Muscle of arm (tissue), 12 donors: ENCODE data around the gene PHYKPL. TPM values are rescaled to one million over a fixed set of nuclear protein-coding genes. Genes with fewer than 3 reads are reported as not detected.

Experiments
- DNase-seq: peaks from one replicate; pipeline ENCODE4 v3.0.0-alpha.2; 2013
- polyA plus RNA-seq, 12 donors: library from polyadenylated mRNA; unstranded; fragments of 120-200 nt; gene quantifications; one replicate each; pipeline ENCODE4 v1.2.1, GENCODE V29; 2013; ENCODE audit not compliant: insufficient read length in 12 of 12

PHYKPL gene
- polyA plus RNA-seq, 12 donors: 35.0 to 90.4 (median 59.4) TPM; not detected in 1

GRCh38 chr5:178192787-178193186 is 39.8 kb downstream of the PHYKPL start:
- no peak for DNase-seq

- DNase-seq: no peak
Observed at GRCh38 chr5:178192244-178192643, 40.4 kb downstream of the PHYKPL start.

- no peak for DNase-seq
Observed at GRCh38 chr5:178191661-178192060, 40.9 kb downstream of the PHYKPL start.

- no peak for DNase-seq
Observed at GRCh38 chr5:178189433-178189832, 43.2 kb downstream of the PHYKPL start.

GRCh38 chr5:178187014-178187413 is 45.6 kb downstream of the PHYKPL start, which contains the start of gene GMCL2:
TSS of gene GMCL2 (minus strand) at chr5:178187371. CDS start at chr5:178187299, 72 bp downstream.
- DNase-seq: no peak

- DNase-seq: no peak
Observed at GRCh38 chr5:178186427-178186826, 46.2 kb downstream of the PHYKPL start.

- DNase-seq: no peak
Observed at GRCh38 chr5:178182158-178182876, 50.3 kb downstream of the PHYKPL start.

GRCh38 chr5:178180141-178180863 is 52.3 kb downstream of the PHYKPL start:
- no peak for DNase-seq

- DNase-seq: no peak
Observed at GRCh38 chr5:178177569-178177968, 55.0 kb downstream of the PHYKPL start.

- no peak for DNase-seq
Observed at GRCh38 chr5:178176791-178177190, 55.8 kb downstream of the PHYKPL start.

GRCh38 chr5:178174456-178174855 is 58.1 kb downstream of the PHYKPL start:
- DNase-seq: no peak

GRCh38 chr5:178170455-178170854 is 62.1 kb downstream of the PHYKPL start:
- no peak for DNase-seq

- DNase-seq: no peak
Observed at GRCh38 chr5:178165581-178165980, 67.0 kb downstream of the PHYKPL start.

- DNase-seq: peak; percentile 85
Observed at GRCh38 chr5:178163772-178164735, 68.5 kb downstream of the PHYKPL start.

- no peak for DNase-seq
Observed at GRCh38 chr5:178162481-178162880, 70.1 kb downstream of the PHYKPL start.

- no peak for DNase-seq
Observed at GRCh38 chr5:178160176-178160575, 72.4 kb downstream of the PHYKPL start.

Other genes starting within 250 kb of the PHYKPL start
- not detected for gene PROP1, start 236.6 kb downstream of the PHYKPL start, polyA plus RNA-seq
- 10 to 100 TPM in 11 of 12 donors, not detected in 1; 10.6 to 29.9 (median 19.2) TPM for gene N4BP3, start 119.3 kb downstream of the PHYKPL start, polyA plus RNA-seq
- gene RMND5B, start 101.8 kb downstream of the PHYKPL start, polyA plus RNA-seq: 10 to 100 TPM in 11 of 12 donors, not detected in 1; 21.9 to 34.2 (median 31.1) TPM
- 100 to 1,000 TPM in 2 of 12 donors, 10 to 100 TPM in 9, not detected in 1; 75.6 to 113 (median 89.1) TPM for gene NHP2, start 78.9 kb downstream of the PHYKPL start, polyA plus RNA-seq
- not detected for gene GMCL2, start 45.4 kb downstream of the PHYKPL start, polyA plus RNA-seq
- gene HNRNPAB, start 28.3 kb downstream of the PHYKPL start, polyA plus RNA-seq: 100 to 1,000 TPM in 1 of 12 donors, 10 to 100 TPM in 10, not detected in 1; 53.2 to 107 (median 85.0) TPM